Ovary (tissue), 3 donors: ENCODE results near the gene FFAR4.

Experiments
- CTCF ChIP-seq, 3 donors: fragments of 450-650 bp in 2 of 3; fragments of 200-600 bp in 1 of 3; IDR thresholded peaks; one replicate each; pipeline versions ENCODE4 v1.5.1 to v1.8.0; 2016 to 2022; ENCODE audit warnings: antibody characterized with exemption in 3 of 3, mild to moderate bottlenecking in 1 of 3
- EP300 ChIP-seq: sonication (generic); formaldehyde crosslinking; IDR thresholded peaks from one replicate; pipeline ENCODE4 v1.6.1; 2017; ENCODE audit warnings: antibody characterized with exemption
- POLR2A ChIP-seq: fragments of 450-650 bp; IDR thresholded peaks from one replicate; pipeline ENCODE4 v1.6.1; 2017; ENCODE audit warnings: antibody characterized with exemption, mild to moderate bottlenecking, moderate library complexity
- donor health status: DM: no; HTN: no; CAD: no.

GRCh38 chr10:93548376-93549071 lies 17.9 kb upstream of the FFAR4 start:
- no peak for TF ChIP-seq CTCF (IDR thresholded peaks at IDR 0.05)
- TF ChIP-seq POLR2A = no peak
- TF ChIP-seq EP300 = no peak
